ENCODE data around the gene ZNF574.
"Not testable (repeated sequence)": the region's sequence is repeated elsewhere in the genome, so short reads cannot be mapped to it uniquely, and the experiment has no call there.

ZNF574 gene

GRCh38 chr19:42032431-42032830, 43.5 kb upstream of the ZNF574 start:
- Histone ChIP-seq H2AFZ (ENCODE audit: low read depth, low read length) (no peak overlapping the region), H3K4me1 (ENCODE audit: low read length) (peaks cover 3% of the 10 kb centered on the region; the same call in 1 of the 2 replicates), H3K4me3 (ENCODE audit: low read length) (no peak overlapping the region), H3K27me3 (ENCODE audit: low read depth, low read length) (peaks cover 26% of the 10 kb centered on the region), H3K36me3 (replicated peaks; ENCODE audit: low read depth, low read length) (no peaks in the 10 kb centered on the region), H3K27ac (ENCODE audit: low read length) (no peak overlapping the region), H3K9ac (ENCODE audit: low read length) (no peak overlapping the region), H4K20me1 (ENCODE audit: insufficient read depth, low read length) (no peaks in the 10 kb centered on the region), H3K4me2 (ENCODE audit: low read length) (no peak overlapping the region), H3K9me3 (ENCODE audit: insufficient read depth, low read length) (no peaks in the 10 kb centered on the region), H3K79me2 (ENCODE audit: low read length) (no peaks in the 10 kb centered on the region)
- TF ChIP-seq CTCF (IDR thresholded peaks at IDR 0.05; ENCODE audit: low read depth, low read length) (no peak), EZH2phosphoT487 (IDR thresholded peaks at IDR 0.05; ENCODE audit: low read depth) (no peak)

GRCh38 chr19:42033413-42033812, 42.6 kb upstream of the ZNF574 start:
- Histone ChIP-seq H3K9me3 (ENCODE audit: insufficient read depth, low read length) (no peaks in the 10 kb centered on the region), H3K27ac (ENCODE audit: low read length) (no peak overlapping the region), H3K79me2 (ENCODE audit: low read length) (no peaks in the 10 kb centered on the region), H3K4me3 (ENCODE audit: low read length) (no peak overlapping the region), H3K4me1 (ENCODE audit: low read length) (peaks cover 3% of the 10 kb centered on the region; the same call in 1 of the 2 replicates), H3K27me3 (ENCODE audit: low read depth, low read length) (peaks cover 26% of the 10 kb centered on the region), H3K4me2 (ENCODE audit: low read length) (no peak overlapping the region), H3K9ac (ENCODE audit: low read length) (no peak overlapping the region), H2AFZ (ENCODE audit: low read depth, low read length) (no peak overlapping the region), H3K36me3 (replicated peaks; ENCODE audit: low read depth, low read length) (no peaks in the 10 kb centered on the region), H4K20me1 (ENCODE audit: insufficient read depth, low read length) (no peaks in the 10 kb centered on the region)
- TF ChIP-seq EZH2phosphoT487 (IDR thresholded peaks at IDR 0.05; ENCODE audit: low read depth) (no peak), CTCF (IDR thresholded peaks at IDR 0.05; ENCODE audit: low read depth, low read length) (no peak)

GRCh38 chr19:42034640-42035391, 41.1 kb upstream of the ZNF574 start:
- not testable (repeated sequence) for H3K4me1 ChIP-seq (ENCODE audit: low read length); H3K79me2 ChIP-seq (ENCODE audit: low read length); H4K20me1 ChIP-seq (ENCODE audit: insufficient read depth, low read length); H3K36me3 ChIP-seq (replicated peaks; ENCODE audit: low read depth, low read length); H3K9me3 ChIP-seq (ENCODE audit: insufficient read depth, low read length); H3K27ac ChIP-seq (ENCODE audit: low read length)
- peak; percentile 95 for TF ChIP-seq CTCF (IDR thresholded peaks at IDR 0.05; ENCODE audit: low read depth, low read length)
- H3K9ac ChIP-seq (ENCODE audit: low read length), result peak overlapping the region; percentile 43; the same call in 1 of the 2 replicates
- peaks cover 23% of the 10 kb centered on the region for H3K27me3 ChIP-seq (ENCODE audit: low read depth, low read length)
- peak overlapping the region; percentile 52 for H3K4me3 ChIP-seq (ENCODE audit: low read length)
- H3K4me2 ChIP-seq (ENCODE audit: low read length), result peak overlapping the region; percentile 56
- H2AFZ ChIP-seq (ENCODE audit: low read depth, low read length), result peak overlapping the region; percentile 40

- H3K9ac ChIP-seq (ENCODE audit: low read length), result no peak overlapping the region
- H3K27me3 ChIP-seq (ENCODE audit: low read depth, low read length), result 0 out of 2 replicates have a peak, but pooled peaks cover 3% of the 10 kb centered on the region
- no peak overlapping the region for H2AFZ ChIP-seq (ENCODE audit: low read depth, low read length)
- H3K79me2 ChIP-seq (ENCODE audit: low read length), result no peaks in the 10 kb centered on the region
- no peaks in the 10 kb centered on the region for H3K36me3 ChIP-seq (replicated peaks; ENCODE audit: low read depth, low read length)
- H3K9me3 ChIP-seq (ENCODE audit: insufficient read depth, low read length), result no peaks in the 10 kb centered on the region
- TF ChIP-seq EZH2phosphoT487 (IDR thresholded peaks at IDR 0.05; ENCODE audit: low read depth) (no peak), CTCF (IDR thresholded peaks at IDR 0.05; ENCODE audit: low read depth, low read length) (no peak)
- no peaks in the 10 kb centered on the region for H4K20me1 ChIP-seq (ENCODE audit: insufficient read depth, low read length)
- H3K4me3 ChIP-seq (ENCODE audit: low read length), result no peak overlapping the region
- peaks cover 3% of the 10 kb centered on the region; the same call in 1 of the 2 replicates for H3K4me1 ChIP-seq (ENCODE audit: low read length)
- no peak overlapping the region for H3K4me2 ChIP-seq (ENCODE audit: low read length)
- no peak overlapping the region for H3K27ac ChIP-seq (ENCODE audit: low read length)
Observed at GRCh38 chr19:42037649-42038048, 38.3 kb upstream of the ZNF574 start.
